ENCODE data around the gene AKR7A2. TPM values are rescaled to one million over a fixed set of nuclear protein-coding genes. Genes with fewer than 3 reads are reported as not detected.

AKR7A2 gene
- total and polyA plus RNA-seq, 12 donors: 6.8 to 48.5 (median 43.0) TPM

GRCh38 chr1:19347533-19348172, 35.7 kb upstream of the AKR7A2 start:
- H3K36me3 ChIP-seq: peaks cover 0 to 94% (median 29%) of the 10 kb centered on the region in 9 donors
- H3K4me3 ChIP-seq: no peak overlapping the region
- peaks cover 0 to 23% (median 6%) of the 10 kb centered on the region in 9 donors for H3K4me1 ChIP-seq
- no peak for DNase-seq
- H3K9me3 ChIP-seq: no peaks in the 10 kb centered on the region
- intact Hi-C loops (cut with DNase I): loop anchor here in 2 of 10 donors (2.0 to 5.0 kb wide), 2 partner anchors 303 to 305 kb away; no protein-coding TSS in a partner anchor
- no peak for ATAC-seq
- WGBS, 2 donors: 73 to 75% methylated on average over 14 of the region's 14 CpGs
- no peak for TF ChIP-seq CTCF (IDR thresholded peaks at IDR 0.05)
- peak overlapping the region in 1 of 10 donors; percentile 36 for H3K27ac ChIP-seq
- no peaks in the 10 kb centered on the region for H3K27me3 ChIP-seq

- Histone ChIP-seq H3K27ac (no peak overlapping the region), H3K27me3 (no peaks in the 10 kb centered on the region), H3K4me3 (no peak overlapping the region), H3K36me3 (peaks cover 0 to 92% (median 28%) of the 10 kb centered on the region in 9 donors), H3K9me3 (no peaks in the 10 kb centered on the region), H3K4me1 (peaks cover 3 to 34% (median 20%) of the 10 kb centered on the region in 9 donors)
- intact Hi-C loops (cut with DNase I): loop anchor here in 2 of 10 donors (2.0 to 5.0 kb wide), 2 partner anchors 305 to 306 kb away; no protein-coding TSS in a partner anchor
- no peak for TF ChIP-seq CTCF (IDR thresholded peaks at IDR 0.05)
- DNase-seq (no peak), ATAC-seq (no peak)
- 78 to 83% methylated on average over 6 of the region's 6 CpGs for WGBS, 2 donors
Measured at GRCh38 chr1:19346026-19346425, 34.1 kb upstream of the AKR7A2 start.

- Histone ChIP-seq H3K27ac (no peak overlapping the region), H3K4me1 (peaks cover 3 to 34% (median 20%) of the 10 kb centered on the region in 9 donors), H3K27me3 (no peaks in the 10 kb centered on the region), H3K9me3 (no peaks in the 10 kb centered on the region), H3K4me3 (no peak overlapping the region), H3K36me3 (peaks cover 0 to 92% (median 24%) of the 10 kb centered on the region in 9 donors)
- ATAC-seq (no peak), DNase-seq (no peak)
- intact Hi-C loops (cut with DNase I): loop anchor here in 6 of 10 donors (2.0 to 5.0 kb wide), 2 partner anchors 305 to 307 kb away; no protein-coding TSS in a partner anchor
- WGBS, 2 donors: 91 to 96% methylated on average over 8 of the region's 8 CpGs
- TF ChIP-seq CTCF (IDR thresholded peaks at IDR 0.05): no peak
Measured at GRCh38 chr1:19345391-19345790, 33.4 kb upstream of the AKR7A2 start.

GRCh38 chr1:19344831-19345230, 32.9 kb upstream of the AKR7A2 start:
- no peaks in the 10 kb centered on the region for H3K27me3 ChIP-seq
- no peak for ATAC-seq
- DNase-seq: no peak
- WGBS, 2 donors: 93 to 94% methylated on average over 11 of the region's 11 CpGs
- peaks cover 3 to 34% (median 20%) of the 10 kb centered on the region in 9 donors for H3K4me1 ChIP-seq
- no peak for TF ChIP-seq CTCF (IDR thresholded peaks at IDR 0.05)
- H3K9me3 ChIP-seq: no peaks in the 10 kb centered on the region
- H3K36me3 ChIP-seq: peaks cover 0 to 92% (median 19%) of the 10 kb centered on the region in 9 donors
- intact Hi-C loops (cut with DNase I): loop anchor here in 8 of 10 donors (2.0 to 5.0 kb wide), 4 partner anchors 237 to 312 kb away; no protein-coding TSS in a partner anchor
- no peak overlapping the region for H3K27ac ChIP-seq
- no peak overlapping the region for H3K4me3 ChIP-seq

Measured in heart right ventricle (tissue), 16 donors.